GM19240 (cell line): ENCODE results near the gene SMC1A.
A peak's percentile ranks its signal among the peaks of the same experiment; 100 is the strongest.
"Not testable (repeated sequence)": the region's sequence is repeated elsewhere in the genome, so short reads cannot be mapped to it uniquely, and the experiment has no call there.

ENCODE experiments used
- DNase-seq: peaks from one replicate; pipeline ENCODE4 v3.0.0; 2011; ENCODE audit warnings: low spot score; ENCODE audit not compliant: insufficient read length

Gene SMC1A

GRCh38 chrX:53422086-53422860 lies at the start of gene SMC1A:
Gene SMC1A, minus strand, starts transcription at chrX:53422654. Its CDS starts 54 bp downstream, at chrX:53422600.
- DNase-seq = peak; percentile 96

DNA sequence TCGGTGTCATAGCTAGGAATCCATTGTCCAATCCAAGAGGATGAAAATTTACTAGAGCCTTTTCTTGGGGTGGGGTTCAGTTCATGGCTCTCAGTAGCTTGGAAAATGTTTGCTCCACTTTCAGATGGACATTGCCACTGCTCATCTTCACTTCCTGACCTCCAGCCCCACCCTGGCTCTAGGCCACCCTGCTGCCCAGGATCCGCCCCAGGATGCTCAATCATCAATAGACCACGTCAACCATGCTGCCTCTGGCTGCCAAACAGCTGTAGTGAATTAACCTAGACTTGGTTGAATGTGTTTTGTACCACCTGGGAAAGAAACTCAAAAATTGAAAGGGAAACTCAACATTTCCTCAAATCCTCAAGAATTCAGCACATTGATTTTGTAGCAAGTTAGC lies 48.9 kb upstream of the SMC1A start:
- DNase-seq = no peak

DNA sequence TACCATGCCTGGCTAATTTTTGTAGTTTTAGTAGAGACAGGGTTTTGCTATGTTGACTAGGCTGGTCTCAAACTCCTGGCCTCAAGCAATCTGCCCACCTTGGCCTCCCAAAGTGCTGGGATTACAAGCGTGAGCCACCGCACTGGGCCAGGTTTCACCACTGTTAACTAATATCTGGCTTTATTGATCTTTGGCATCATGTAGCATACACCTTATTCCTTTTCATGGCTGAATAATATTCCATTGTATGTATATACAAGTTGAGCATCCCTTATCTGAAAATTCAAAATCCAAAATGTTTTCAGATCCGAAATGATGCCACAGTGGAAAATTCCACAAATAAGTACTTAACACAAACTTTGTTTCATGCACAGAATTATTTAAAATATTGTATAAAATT lies 46.2 kb upstream of the SMC1A start:
- DNase-seq = not testable (repeated sequence)

DNA sequence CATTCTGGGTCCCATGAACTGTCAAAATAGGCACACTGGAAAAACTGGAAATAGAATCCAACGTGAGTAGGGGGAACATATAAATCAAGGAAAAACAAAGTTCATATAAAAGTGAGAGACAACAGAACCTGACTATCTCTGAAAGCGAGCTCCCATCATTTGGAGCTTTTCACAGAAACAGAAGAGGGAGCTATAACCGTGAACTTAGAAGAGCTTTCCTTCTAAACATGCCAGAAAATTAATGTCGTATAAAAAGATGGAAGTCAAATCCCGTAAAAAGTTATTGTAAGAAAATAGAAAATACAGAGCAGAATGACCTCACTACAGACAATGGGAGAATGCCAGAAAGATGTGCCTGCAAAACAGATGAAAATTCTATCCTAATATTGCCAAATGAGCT lies 35.6 kb upstream of the SMC1A start:
- no peak for DNase-seq

DNA sequence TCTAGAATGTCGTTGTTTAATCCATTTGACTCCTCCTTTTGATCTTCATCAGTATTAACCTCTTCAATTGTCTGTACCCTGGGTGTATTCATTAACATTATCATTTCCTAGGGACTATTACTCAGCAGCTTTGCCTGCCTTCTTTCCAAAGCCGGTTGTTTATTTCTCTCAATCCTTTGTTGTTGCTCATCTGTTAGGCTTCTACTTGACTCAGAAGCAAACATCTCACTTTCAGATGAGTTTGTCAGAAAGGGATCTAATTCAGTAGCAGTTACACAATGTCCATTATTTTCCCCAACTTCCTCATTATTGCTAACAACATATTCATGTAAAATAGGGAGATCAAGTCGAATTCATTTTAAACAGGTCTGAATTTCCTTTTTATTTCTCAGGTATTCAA lies 33.8 kb upstream of the SMC1A start:
- no peak for DNase-seq

GRCh38 chrX:53452812-53453211 lies 30.4 kb upstream of the SMC1A start:
- no peak for DNase-seq

DNA sequence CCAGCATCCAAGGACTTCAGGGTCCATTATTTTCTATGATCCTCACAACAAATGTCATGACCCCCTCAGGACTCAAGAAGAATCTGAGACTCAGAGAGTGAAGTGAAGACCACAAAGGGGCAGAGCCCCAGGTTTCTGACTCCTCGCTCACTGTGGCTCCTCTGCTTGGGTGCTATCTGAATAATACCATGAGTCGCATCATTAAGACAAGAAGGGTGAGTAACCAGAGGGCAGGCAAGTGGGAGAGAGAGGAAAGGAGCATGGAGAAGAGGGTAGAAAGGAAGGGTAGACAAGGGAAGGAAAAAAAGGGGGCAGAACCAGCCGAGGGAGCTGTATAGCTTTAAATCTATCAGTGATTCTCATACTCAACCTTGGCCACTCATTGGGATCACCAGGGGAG lies 27.2 kb upstream of the SMC1A start:
- no peak for DNase-seq

- DNase-seq = no peak
Measured at GRCh38 chrX:53447441-53447840, 25.0 kb upstream of the SMC1A start.

DNA sequence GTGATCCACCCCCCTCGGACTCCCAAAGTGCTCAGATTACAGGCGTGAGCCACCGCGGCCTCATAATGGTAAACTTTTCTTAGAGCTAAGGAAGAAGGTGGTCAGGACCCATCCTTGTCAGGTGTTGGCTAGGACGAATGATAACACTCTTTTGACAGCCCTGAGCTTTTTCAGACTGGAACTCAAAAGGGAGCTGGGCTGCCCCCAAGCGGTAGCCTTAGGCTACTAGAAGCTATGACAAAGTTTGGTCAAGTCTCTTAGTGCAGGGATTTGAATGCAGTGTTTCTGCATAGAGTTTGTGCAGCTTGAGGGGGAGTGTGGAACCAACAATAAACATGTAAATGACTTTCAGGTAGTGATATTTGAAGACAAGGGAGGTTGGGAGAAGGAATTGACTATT lies 23.5 kb upstream of the SMC1A start:
- DNase-seq = no peak

- DNase-seq = no peak
Measured at GRCh38 chrX:53442322-53442631, 19.8 kb upstream of the SMC1A start.

- DNase-seq = peak; percentile 56
Measured at GRCh38 chrX:53441531-53442321, 19.3 kb upstream of the SMC1A start.

GRCh38 chrX:53440621-53441517 lies 18.4 kb upstream of the SMC1A start:
- DNase-seq = no peak

GRCh38 chrX:53440101-53440500 lies 17.6 kb upstream of the SMC1A start:
- DNase-seq = no peak

DNA sequence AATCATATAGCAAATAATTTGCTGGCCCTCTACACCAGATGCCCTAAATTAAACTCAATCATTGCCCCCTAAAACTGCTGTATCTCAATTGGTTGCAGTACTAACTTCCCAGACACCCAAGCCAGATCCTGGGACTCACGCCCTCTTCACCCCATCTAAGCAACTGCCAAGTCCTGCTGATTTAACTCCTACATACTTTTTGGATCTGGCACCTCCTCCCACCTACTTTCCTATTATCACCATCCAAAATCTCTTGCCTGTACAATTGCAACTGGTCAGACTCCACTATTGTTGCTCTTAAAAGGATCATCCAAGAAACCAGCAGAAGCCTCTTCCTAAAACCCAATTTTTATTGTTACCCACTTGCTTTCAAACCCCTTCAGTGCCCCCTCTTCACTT lies 16.4 kb upstream of the SMC1A start:
- no peak for DNase-seq

DNA sequence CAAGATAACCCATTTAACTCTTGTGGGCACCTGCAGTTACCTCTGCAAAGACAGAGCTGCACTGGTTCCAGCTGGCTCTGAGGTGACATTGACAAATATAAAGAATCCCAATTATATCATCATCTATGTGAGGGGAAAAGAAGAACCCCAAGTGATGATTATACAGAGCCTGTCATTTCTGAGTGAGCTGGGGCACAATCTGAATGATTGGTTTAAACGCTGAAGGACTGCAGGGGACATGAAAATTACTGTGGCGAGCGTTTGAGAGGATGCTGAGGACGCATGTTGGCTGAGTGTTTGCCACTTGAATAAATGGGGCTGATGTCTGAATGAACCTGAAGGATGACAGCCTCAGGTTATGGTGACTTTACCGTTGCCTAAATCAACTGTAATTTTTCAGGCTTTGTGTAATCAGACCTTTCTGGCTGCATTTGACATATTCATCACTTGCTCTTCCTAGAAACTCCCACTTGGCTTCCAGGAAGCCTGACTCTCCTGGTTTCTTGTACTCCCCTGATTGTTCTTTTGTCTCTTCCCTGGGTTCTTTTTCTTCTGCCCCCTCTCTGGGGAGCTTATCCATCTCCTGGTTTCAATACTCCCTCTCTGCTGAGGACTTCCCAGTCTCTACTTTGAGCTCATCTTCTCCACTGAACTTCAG lies 15.8 kb upstream of the SMC1A start:
- no peak for DNase-seq

GRCh38 chrX:53437206-53437605 lies 14.8 kb upstream of the SMC1A start:
- no peak for DNase-seq

DNA sequence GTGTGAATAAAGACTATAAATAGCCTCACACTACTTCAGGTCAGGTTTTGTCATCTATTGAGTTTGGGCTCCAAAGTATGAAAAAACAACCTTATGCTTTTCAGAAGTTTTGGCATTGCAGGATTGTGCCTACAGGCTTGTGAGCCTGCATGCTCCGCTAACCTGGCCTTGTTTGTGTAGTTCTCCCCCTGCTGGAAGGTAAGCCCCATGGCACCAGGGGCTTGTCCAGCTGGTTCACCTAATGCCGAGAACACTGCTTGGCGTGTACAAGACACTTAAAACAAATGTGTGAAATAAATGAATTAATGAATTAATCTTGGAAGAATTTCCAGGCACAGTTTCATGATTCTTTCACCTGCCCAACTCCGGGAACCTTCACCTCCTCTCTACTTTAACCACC lies 13.5 kb upstream of the SMC1A start:
- peak; percentile 80 for DNase-seq

DNA sequence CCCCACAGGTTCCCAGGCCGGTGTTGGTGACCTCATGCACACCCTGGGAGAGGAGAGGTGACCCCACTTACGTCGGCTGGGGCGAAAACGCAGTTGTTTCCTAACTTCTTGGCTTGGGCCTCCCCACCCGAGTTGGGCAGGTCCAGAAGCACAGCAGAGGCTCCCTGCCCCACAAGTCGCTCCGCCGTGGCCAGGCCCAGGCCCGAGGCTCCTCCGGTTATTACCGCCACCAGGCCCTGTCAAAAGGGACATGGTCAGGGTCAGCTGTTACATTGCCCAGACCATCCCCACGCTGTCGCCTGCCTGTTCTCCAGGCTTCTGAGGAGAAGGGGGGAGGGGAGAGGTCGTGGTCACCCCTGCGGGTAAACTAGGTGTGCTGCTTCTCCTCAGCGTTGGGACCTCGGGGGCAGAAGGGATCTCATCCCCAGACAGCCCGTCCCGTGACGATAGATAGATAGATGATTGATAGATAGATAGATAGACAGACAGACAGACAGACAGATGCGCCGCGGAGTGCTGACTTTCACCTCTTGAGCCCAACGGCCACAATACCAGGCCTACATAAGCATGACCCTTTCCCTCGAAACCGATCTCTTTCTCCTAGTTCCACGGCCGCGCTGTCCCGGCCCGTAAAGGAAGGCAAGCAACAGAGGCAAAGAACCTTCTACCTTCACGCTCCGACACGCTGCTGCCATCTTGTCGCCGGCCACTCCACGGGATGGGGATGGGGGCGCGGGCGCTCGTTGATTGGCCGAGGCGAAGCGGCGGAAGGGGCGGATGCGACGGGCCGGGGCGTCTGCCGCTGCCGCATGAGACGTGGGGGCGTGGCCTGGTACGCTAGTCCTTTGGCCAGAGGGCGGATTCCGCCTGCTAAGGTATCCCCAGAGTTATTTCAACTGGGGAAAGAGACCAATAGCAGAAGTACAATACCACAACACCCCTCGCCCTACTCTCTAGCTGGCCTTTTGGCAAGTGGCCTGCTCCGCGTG lies 11.5 kb upstream of the SMC1A start, which contains the start of gene HSD17B10:
HSD17B10 (minus strand) TSS at position 720 of the 989 bp plus-strand sequence; CDS start at position 695, 25 bp downstream.
- DNase-seq = peak; percentile 49

GRCh38 chrX:53430231-53430630 lies 7.8 kb upstream of the SMC1A start:
- DNase-seq = no peak

GRCh38 chrX:53429755-53430154 lies 7.3 kb upstream of the SMC1A start:
- no peak for DNase-seq
